Heart left ventricle (tissue), 13 donors: ENCODE results near the gene TAF7.

Experiments
- CTCF ChIP-seq, 12 donors: fragments of 200-600 bp; sonication (generic) in 4 of 12; IDR thresholded peaks; one replicate each; pipeline versions ENCODE4 v1.5.0 to v1.8.0; 2018 to 2022; ENCODE audit warnings: antibody characterized with exemption in 12 of 12, mild to moderate bottlenecking in 5 of 12
- POLR2A ChIP-seq, 2 donors: fragments of 450-650 bp; IDR thresholded peaks; one replicate each; pipeline ENCODE4 v1.6.1; 2017; ENCODE audit warnings: antibody characterized with exemption in 2 of 2, mild to moderate bottlenecking in 2 of 2, moderate library complexity in 2 of 2
- donor health status: ischemic (EF 13 %, LVEDD 7.1; RV severe dilation, severe dysfunction).
- donor health status: DM: no; HTN: yes; CAD: no.
- donor health status: DM: no; HTN: no; CAD: no.
- donor health status: ischemic (EF 25% LVEDD 6.9; RV normal size, moderate dysfunction).
- donor health status: ischemic (EF 25% LVEDD 5.7; RV mildly dilated, moderate dysfunction).
- donor health status: ischemic (EF 35%, LVEDD 5.7; RV mildly dilated, moderate dysfunction).
- donor health status: nonischemic (EF 11% LVEDD 7.7; RV severe dilation, severe dysfunction).
- donor health status: DM: yes; HTN: yes; CAD: no.
- donor health status: PGD.
- donor health status: ischemic (EF 29% LVEDD 5.4; RV normal size, mild dysfunction).
- donor health status: nonischemic (EF 23%, LVEDD 6.1; RV moderate dilation, normal function).

- TF ChIP-seq CTCF (IDR thresholded peaks at IDR 0.05) (peak; percentile 70 to 91 (median 86)), POLR2A (IDR thresholded peaks at IDR 0.05) (peak; percentile 91 to 94)
These were observed at the start of gene TAF7 for GRCh38 chr5:141320225-141321169.
